Measurements from ENCODE around the gene SYT7. TPM values are rescaled to one million over a fixed set of nuclear protein-coding genes. Genes with fewer than 3 reads are reported as not detected.
A peak's percentile ranks its signal among the peaks of the same experiment; 100 is the strongest.

Gene SYT7
- total RNA-seq, 1 donor from 2014 or later = 12.7 TPM

DNA sequence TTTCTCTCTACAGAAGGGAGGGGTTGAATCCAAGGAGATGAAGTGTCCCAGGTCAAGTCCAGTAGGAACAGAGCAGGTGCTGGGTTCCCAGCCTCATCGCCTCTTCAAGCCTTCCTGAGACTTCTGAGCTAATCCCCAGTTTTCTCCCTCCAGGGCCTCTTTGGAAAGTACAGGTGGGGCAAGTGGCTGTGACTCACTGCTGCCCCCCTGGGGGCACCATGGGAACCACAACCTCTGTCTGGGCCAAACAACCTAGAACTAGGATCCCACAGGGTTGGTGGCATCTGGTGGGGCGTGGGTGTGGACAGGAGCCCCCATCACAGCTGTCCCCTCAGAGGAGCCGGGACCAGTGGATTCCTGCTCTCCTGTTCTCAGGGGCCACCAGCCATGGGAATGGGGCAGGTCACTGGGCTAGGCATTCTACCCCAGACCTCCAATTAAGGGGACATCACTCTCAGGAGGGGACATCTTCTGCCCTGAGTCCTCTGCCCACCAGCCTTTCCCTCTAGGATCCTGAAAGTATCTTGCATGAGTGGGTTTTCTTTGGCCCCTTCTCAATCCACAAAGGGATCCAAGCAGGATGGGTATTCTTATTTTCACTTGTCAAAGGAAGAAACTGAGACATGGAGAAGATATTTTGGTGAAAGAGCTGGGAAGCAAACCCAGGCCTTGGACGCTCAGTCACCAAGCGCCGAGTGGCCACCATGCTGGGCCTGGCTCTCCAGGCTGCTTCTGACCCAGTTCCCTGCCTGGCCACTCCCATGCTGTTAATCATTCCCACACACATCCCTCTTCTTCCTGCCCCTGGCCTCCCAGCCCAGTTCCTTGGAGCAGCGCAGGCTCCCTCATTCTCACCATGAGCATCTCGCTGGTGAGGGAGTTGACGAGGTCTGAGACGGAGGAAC is 48.5 kb downstream of the SYT7 start:
- Histone ChIP-seq H3K27me3 (ENCODE audit: control insufficient read depth, insufficient read depth, low read length) (peaks cover 71% of the 10 kb centered on the region), H3K4me3 (ENCODE audit: low read depth, low read length) (no peak overlapping the region), H3K36me3 (ENCODE audit: control insufficient read depth, insufficient read depth, low read length) (no peaks in the 10 kb centered on the region)
- no peak for DNase-seq (ENCODE audit: low read depth)
- TF ChIP-seq, protein P1, sequence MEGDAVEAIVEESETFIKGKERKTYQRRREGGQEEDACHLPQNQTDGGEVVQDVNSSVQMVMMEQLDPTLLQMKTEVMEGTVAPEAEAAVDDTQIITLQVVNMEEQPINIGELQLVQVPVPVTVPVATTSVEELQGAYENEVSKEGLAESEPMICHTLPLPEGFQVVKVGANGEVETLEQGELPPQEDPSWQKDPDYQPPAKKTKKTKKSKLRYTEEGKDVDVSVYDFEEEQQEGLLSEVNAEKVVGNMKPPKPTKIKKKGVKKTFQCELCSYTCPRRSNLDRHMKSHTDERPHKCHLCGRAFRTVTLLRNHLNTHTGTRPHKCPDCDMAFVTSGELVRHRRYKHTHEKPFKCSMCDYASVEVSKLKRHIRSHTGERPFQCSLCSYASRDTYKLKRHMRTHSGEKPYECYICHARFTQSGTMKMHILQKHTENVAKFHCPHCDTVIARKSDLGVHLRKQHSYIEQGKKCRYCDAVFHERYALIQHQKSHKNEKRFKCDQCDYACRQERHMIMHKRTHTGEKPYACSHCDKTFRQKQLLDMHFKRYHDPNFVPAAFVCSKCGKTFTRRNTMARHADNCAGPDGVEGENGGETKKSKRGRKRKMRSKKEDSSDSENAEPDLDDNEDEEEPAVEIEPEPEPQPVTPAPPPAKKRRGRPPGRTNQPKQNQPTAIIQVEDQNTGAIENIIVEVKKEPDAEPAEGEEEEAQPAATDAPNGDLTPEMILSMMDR (IDR thresholded peaks at IDR 0.05; ENCODE audit: insufficient read depth, low read length, poor library complexity, severe bottlenecking) = peak; percentile 84

DNA sequence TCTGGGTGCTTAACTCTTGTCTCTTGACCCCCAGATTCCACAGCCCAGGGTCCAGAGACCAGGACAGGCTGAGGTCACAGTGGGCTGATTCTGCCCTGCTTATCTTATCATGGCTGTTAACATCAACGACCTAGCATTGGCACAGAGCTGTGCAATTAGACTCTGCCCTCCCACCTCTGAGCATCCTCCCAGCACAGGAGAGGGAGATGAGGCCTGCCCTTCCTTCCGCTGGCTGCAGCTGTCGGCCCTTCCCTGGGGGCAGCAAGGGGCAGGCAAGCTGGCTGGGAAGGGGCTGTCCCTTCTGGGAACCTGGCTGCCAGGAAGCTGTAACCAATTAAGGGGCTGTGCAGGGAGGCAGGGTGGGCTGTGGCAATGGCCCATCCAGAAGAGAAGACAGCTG is 49.8 kb downstream of the SYT7 start:
- no peak overlapping the region for H3K4me3 ChIP-seq (ENCODE audit: low read depth, low read length)
- TF ChIP-seq, protein P1 (IDR thresholded peaks at IDR 0.05; ENCODE audit: insufficient read depth, low read length, poor library complexity, severe bottlenecking) = no peak
- H3K27me3 ChIP-seq (ENCODE audit: control insufficient read depth, insufficient read depth, low read length) = peaks cover 74% of the 10 kb centered on the region

DNA sequence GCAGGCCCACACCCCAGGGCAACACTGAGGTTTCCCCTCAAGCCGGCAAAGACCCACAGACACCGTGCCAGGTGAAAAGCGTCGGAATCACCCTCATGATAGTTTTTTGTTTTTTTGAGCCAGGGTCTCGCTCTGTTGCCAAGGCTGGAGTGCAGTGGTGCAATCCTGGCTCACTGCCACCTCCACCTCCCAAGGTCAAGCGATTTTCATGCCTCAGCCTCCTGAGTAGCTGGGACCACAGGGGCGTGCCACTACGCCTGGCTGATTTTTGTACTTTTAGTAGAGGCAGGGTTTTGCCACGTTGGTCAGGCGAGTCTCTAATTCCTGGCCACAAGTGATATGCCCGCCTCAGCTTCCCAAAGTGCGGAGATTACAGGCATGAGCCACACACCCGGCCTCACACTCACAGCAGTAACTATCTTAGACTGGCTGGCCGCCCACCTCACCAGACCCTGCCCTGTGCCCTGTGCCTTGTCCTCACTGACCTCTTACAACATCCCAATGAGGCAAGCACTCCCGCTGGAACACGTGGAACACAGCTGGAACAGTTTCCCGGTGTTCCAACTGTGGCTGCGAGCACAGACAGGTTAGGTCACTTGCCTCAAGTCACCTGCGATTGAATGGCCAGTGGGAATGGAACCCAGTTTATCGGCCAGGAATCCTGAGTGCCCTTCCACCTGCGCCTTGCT is 51.2 kb downstream of the SYT7 start:
- Histone ChIP-seq H3K36me3 (ENCODE audit: control insufficient read depth, insufficient read depth, low read length) (no peaks in the 10 kb centered on the region), H3K4me3 (ENCODE audit: low read depth, low read length) (no peak overlapping the region), H3K27me3 (ENCODE audit: control insufficient read depth, insufficient read depth, low read length) (peaks cover 65% of the 10 kb centered on the region)
- no peak for DNase-seq (ENCODE audit: low read depth)
- TF ChIP-seq, protein P1 (IDR thresholded peaks at IDR 0.05; ENCODE audit: insufficient read depth, low read length, poor library complexity, severe bottlenecking) = no peak

More for the DNA sequence above, 49.8 kb downstream of the SYT7 start:
- no peaks in the 10 kb centered on the region for H3K36me3 ChIP-seq (ENCODE audit: control insufficient read depth, insufficient read depth, low read length)
- no peak for DNase-seq (ENCODE audit: low read depth)

DNA sequence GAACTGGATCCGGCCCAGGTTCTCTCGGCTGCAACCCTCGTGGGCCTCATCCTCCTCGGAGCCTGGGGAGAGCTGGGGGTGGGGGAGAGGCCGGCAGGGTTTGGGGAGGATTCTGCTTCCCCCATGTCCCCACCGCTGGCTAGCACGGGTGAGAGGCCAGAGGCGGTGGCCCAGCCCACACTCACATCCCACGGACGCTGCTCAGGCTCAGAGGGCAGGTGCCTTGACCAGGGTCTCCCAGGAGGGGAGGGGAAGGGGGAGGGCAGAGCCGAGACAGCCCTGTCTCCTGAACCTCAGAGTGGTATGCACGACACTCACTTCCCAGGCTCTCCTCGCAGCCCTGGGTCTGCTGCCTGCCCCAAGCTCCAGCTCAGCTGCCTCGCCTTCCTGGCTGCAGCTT is 52.8 kb downstream of the SYT7 start:
- Histone ChIP-seq H3K4me3 (ENCODE audit: low read depth, low read length) (no peak overlapping the region), H3K27me3 (ENCODE audit: control insufficient read depth, insufficient read depth, low read length) (peaks cover 61% of the 10 kb centered on the region), H3K36me3 (ENCODE audit: control insufficient read depth, insufficient read depth, low read length) (no peaks in the 10 kb centered on the region)
- TF ChIP-seq, protein P1 (IDR thresholded peaks at IDR 0.05; ENCODE audit: insufficient read depth, low read length, poor library complexity, severe bottlenecking) = no peak
- no peak for DNase-seq (ENCODE audit: low read depth)

DNA sequence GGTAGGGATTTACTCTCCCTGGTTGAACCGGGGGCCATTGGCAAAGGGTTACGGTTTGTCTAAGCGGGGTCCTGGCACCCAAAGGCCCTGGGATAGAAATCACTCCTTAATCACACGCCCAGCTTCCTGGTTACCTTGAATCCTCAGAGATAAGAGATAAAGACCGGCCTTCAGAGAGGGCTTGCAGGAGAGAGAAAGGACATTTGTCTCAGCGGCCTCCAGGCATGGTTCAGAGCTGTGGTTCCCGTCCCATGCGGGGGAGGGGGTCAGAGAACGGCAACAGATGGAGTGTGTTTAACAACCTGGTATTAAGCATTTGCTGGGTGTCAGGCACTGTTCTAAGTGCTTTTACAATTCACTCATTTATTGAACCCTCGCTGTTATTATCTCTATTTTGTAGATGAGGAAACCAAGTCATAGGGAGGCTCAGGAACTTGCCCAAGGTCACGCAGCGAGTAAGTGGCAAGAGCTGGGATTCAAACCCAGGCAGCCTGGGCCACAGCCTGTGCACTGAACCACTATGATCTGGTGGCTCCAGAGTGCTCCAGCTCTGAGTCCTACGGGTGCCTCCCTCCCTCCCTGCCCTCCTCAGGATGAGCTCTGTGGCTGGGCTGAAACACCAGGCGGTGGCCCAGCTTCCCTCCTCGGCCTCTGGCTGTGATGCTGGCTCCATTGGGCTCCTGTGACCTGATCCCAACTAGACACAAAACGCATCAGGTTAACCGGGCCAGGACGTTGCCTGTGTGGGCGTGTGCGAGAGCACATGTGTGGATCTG is 53.7 kb downstream of the SYT7 start:
- DNase-seq (ENCODE audit: low read depth) = no peak
- Histone ChIP-seq H3K4me3 (ENCODE audit: low read depth, low read length) (no peak overlapping the region), H3K36me3 (ENCODE audit: control insufficient read depth, insufficient read depth, low read length) (no peaks in the 10 kb centered on the region), H3K27me3 (ENCODE audit: control insufficient read depth, insufficient read depth, low read length) (peaks cover 56% of the 10 kb centered on the region)
- TF ChIP-seq, protein P1 (IDR thresholded peaks at IDR 0.05; ENCODE audit: insufficient read depth, low read length, poor library complexity, severe bottlenecking) = no peak

Measured in kidney epithelial cell (primary cell).